Tibial artery (tissue), 4 donors: ENCODE measurements around the gene TNFAIP3.
A peak's percentile ranks its signal among the peaks of the same experiment; 100 is the strongest.

ENCODE experiments used
- DNase-seq, 2 donors: peaks; one replicate each; pipeline ENCODE4 v3.0.0-alpha.2; 2019
- H3K27ac ChIP-seq, 2 donors: fragments of 200-600 bp; sonication (generic) in 1 of 2; 1 replicate in 1 of 2; 2 replicates in 1 of 2; pipeline ENCODE4 v1.5.1; 2018 to 2019; ENCODE audit warnings: mild to moderate bottlenecking in 1 of 2
- H3K27me3 ChIP-seq, 2 donors: fragments of 200-600 bp; sonication (generic) in 1 of 2; one replicate each; pipeline versions ENCODE4 v1.5.1 to v1.6.0; 2016 to 2019
- H3K36me3 ChIP-seq, 3 donors: fragments of 200-600 bp; sonication (generic) in 2 of 3; one replicate each; pipeline ENCODE4 v1.5.1; 2016 to 2019; ENCODE audit warnings: mild to moderate bottlenecking in 2 of 3
- H3K4me1 ChIP-seq, 4 donors: fragments of 200-600 bp; sonication (generic) in 2 of 4; 1 replicate in 3 of 4; 2 replicates in 1 of 4; pipeline ENCODE4 v1.5.1; 2016 to 2019
- H3K4me3 ChIP-seq, 2 donors: fragments of 200-600 bp; sonication (generic) in 1 of 2; 1 replicate in 1 of 2; 2 replicates in 1 of 2; pipeline ENCODE4 v1.5.1; 2018 to 2019; ENCODE audit warnings: mild to moderate bottlenecking in 2 of 2
- H3K9me3 ChIP-seq, 3 donors: fragments of 200-600 bp; sonication (generic) in 1 of 3; one replicate each; pipeline ENCODE4 v1.5.1; 2016 to 2019
- CTCF ChIP-seq, 2 experiments: fragments of 200-600 bp in 1 of 2; fragments of 450-650 bp in 1 of 2; IDR thresholded peaks; one replicate each; pipeline ENCODE4 v1.5.1; 2017 to 2019; ENCODE audit warnings: antibody characterized with exemption in 2 of 2, mild to moderate bottlenecking in 1 of 2, moderate library complexity in 1 of 2
- intact Hi-C: fragments of 100-400 bp; cut with DNase I; formaldehyde crosslinking; loops from one replicate; pipeline ENCODE4 v1.15.0; 2023; ENCODE audit warnings: low total_unique reads

TNFAIP3 gene

GRCh38 chr6:137927777-137928218 is 60.7 kb downstream of the TNFAIP3 start:
- Histone ChIP-seq H3K27me3 (no peaks in the 10 kb centered on the region), H3K36me3 (no peaks in the 10 kb centered on the region), H3K4me3 (no peak overlapping the region), H3K27ac (no peak overlapping the region), H3K9me3 (no peaks in the 10 kb centered on the region), H3K4me1 (peaks cover 0 to 33% (median 18%) of the 10 kb centered on the region in 4 donors)
- intact Hi-C loops, result no loop called here
- TF ChIP-seq CTCF (IDR thresholded peaks at IDR 0.05), result no peak
- DNase-seq, result no peak

- H3K9me3 ChIP-seq, result no peaks in the 10 kb centered on the region
- no peak overlapping the region for H3K4me3 ChIP-seq
- no peaks in the 10 kb centered on the region for H3K27me3 ChIP-seq
- peak in 1 of 2 donors; percentile 39 for DNase-seq
- no peak for TF ChIP-seq CTCF (IDR thresholded peaks at IDR 0.05)
- no peaks in the 10 kb centered on the region for H3K36me3 ChIP-seq
- H3K27ac ChIP-seq, result no peak overlapping the region
- peaks cover 0 to 33% (median 18%) of the 10 kb centered on the region in 4 donors for H3K4me1 ChIP-seq
- intact Hi-C loops, result no loop called here
Measured at GRCh38 chr6:137928286-137928685, 61.2 kb downstream of the TNFAIP3 start.

GRCh38 chr6:137931849-137932465 is 64.9 kb downstream of the TNFAIP3 start:
- intact Hi-C loops, result no loop called here
- no peak overlapping the region for H3K4me3 ChIP-seq
- no peaks in the 10 kb centered on the region for H3K36me3 ChIP-seq
- H3K27me3 ChIP-seq, result no peaks in the 10 kb centered on the region
- H3K27ac ChIP-seq, result no peak overlapping the region
- H3K9me3 ChIP-seq, result peaks cover 0 to under 1% (median 0%) of the 10 kb centered on the region in 3 donors
- no peak for TF ChIP-seq CTCF (IDR thresholded peaks at IDR 0.05)
- DNase-seq, result no peak
- H3K4me1 ChIP-seq, result peaks cover 0 to 16% (median 9%) of the 10 kb centered on the region in 4 donors
